Naive thymus-derived CD8-positive, alpha-beta T cell (primary cell): ENCODE data around the gene PREX1. TPM values are rescaled to one million over a fixed set of nuclear protein-coding genes. Genes with fewer than 3 reads are reported as not detected.
A peak's percentile ranks its signal among the peaks of the same experiment; 100 is the strongest.
"Not testable (repeated sequence)": the region's sequence is repeated elsewhere in the genome, so short reads cannot be mapped to it uniquely, and the experiment has no call there.

Experiments
- ATAC-seq, 2 donors: fragments of 150-1000 bp; cut with Tn5 transposase in 1 of 2; sonication (Bioruptor Pico), chemical (Tn5 transposase) in 1 of 2; 1 replicate in 1 of 2; 2 replicates in 1 of 2; pipeline ENCODE4 v1.10.0; 2021; ENCODE audit warnings: mild to moderate bottlenecking in 2 of 2, moderate library complexity in 2 of 2
- POLR2A ChIA-PET: fragments of 350-600 bp; sonication (Branson Sonifier 250); formaldehyde crosslinking; loops from one replicate; lab custom pipeline; 2021; ENCODE audit warnings: antibody characterized with exemption; lab: Charles Lee
- DNase-seq, 10 donors: peaks; one replicate each; pipeline versions ENCODE4 v3.0.0 to v3.0.0-alpha.2; 2020 to 2022
- H3K27ac Mint-ChIP-seq, 10 donors: one replicate each; pipeline ENCODE4 v1.8.0; 2020 to 2022; ENCODE audit warnings: mild to moderate bottlenecking in 10 of 10, mixed read lengths in 10 of 10, moderate library complexity in 4 of 10, inconsistent platforms in 1 of 10
- H3K27me3 Mint-ChIP-seq, 5 donors: one replicate each; pipeline ENCODE4 v1.8.0; 2021 to 2022; ENCODE audit warnings: mixed read lengths in 5 of 5
- H3K36me3 Mint-ChIP-seq, 3 donors: one replicate each; pipeline ENCODE4 v1.8.0; 2020 to 2022; ENCODE audit warnings: mixed read lengths in 3 of 3, mild to moderate bottlenecking in 2 of 3, inconsistent platforms in 1 of 3
- H3K4me1 Mint-ChIP-seq, 4 donors: one replicate each; pipeline ENCODE4 v1.8.0; 2021 to 2022; ENCODE audit warnings: mixed read lengths in 4 of 4
- H3K4me3 Mint-ChIP-seq, 10 donors: one replicate each; pipeline ENCODE4 v1.8.0; 2020 to 2022; ENCODE audit warnings: mild to moderate bottlenecking in 10 of 10, mixed read lengths in 10 of 10, moderate library complexity in 6 of 10, inconsistent platforms in 1 of 10
- H3K9me3 Mint-ChIP-seq, 9 donors: one replicate each; pipeline ENCODE4 v1.8.0; 2020 to 2022; ENCODE audit warnings: mixed read lengths in 9 of 9, mild to moderate bottlenecking in 3 of 9, inconsistent platforms in 1 of 9, moderate library complexity in 1 of 9
- polyA plus RNA-seq, 3 donors: library from polyadenylated mRNA; unstranded; fragments of 300-500 nt; fragmentation: Illumina TruSeq; gene quantifications; one replicate each; pipeline ENCODE4 v1.2.3, GENCODE V29; 2021
- total RNA-seq, 8 experiments: library from RNA in 2 of 8; stranded (reverse) in 2 of 8; gene quantifications; one replicate each; pipeline ENCODE4 v1.2.3 and lab custom pipeline; 2021 to 2026

PREX1 gene, protein sequence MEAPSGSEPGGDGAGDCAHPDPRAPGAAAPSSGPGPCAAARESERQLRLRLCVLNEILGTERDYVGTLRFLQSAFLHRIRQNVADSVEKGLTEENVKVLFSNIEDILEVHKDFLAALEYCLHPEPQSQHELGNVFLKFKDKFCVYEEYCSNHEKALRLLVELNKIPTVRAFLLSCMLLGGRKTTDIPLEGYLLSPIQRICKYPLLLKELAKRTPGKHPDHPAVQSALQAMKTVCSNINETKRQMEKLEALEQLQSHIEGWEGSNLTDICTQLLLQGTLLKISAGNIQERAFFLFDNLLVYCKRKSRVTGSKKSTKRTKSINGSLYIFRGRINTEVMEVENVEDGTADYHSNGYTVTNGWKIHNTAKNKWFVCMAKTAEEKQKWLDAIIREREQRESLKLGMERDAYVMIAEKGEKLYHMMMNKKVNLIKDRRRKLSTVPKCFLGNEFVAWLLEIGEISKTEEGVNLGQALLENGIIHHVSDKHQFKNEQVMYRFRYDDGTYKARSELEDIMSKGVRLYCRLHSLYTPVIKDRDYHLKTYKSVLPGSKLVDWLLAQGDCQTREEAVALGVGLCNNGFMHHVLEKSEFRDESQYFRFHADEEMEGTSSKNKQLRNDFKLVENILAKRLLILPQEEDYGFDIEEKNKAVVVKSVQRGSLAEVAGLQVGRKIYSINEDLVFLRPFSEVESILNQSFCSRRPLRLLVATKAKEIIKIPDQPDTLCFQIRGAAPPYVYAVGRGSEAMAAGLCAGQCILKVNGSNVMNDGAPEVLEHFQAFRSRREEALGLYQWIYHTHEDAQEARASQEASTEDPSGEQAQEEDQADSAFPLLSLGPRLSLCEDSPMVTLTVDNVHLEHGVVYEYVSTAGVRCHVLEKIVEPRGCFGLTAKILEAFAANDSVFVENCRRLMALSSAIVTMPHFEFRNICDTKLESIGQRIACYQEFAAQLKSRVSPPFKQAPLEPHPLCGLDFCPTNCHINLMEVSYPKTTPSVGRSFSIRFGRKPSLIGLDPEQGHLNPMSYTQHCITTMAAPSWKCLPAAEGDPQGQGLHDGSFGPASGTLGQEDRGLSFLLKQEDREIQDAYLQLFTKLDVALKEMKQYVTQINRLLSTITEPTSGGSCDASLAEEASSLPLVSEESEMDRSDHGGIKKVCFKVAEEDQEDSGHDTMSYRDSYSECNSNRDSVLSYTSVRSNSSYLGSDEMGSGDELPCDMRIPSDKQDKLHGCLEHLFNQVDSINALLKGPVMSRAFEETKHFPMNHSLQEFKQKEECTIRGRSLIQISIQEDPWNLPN (N-terminal part only)
- total RNA-seq (100 to 1,000 TPM; 140 to 141 TPM), polyA plus RNA-seq (10 to 100 TPM; 14.4 to 38.5 (median 20.9) TPM), total RNA-seq (lab: John Stamatoyannopoulos, UW) (65.2 to 319 (median 268) reads per million in 6 experiments)

GRCh38 chr20:48827855-48828733 is at the start of gene PREX1:
TSS of gene PREX1 (minus strand) at chr20:48827999. CDS start at chr20:48827860, 139 bp downstream.
- Mint-ChIP-seq H3K27ac (peak within 1 kb of the TSS; percentile 89 to 98 (median 95)), H3K9me3 (no peaks in the 10 kb centered on the region), H3K4me3 (peak within 1 kb of the TSS; percentile 94 to 99 (median 96)), H3K27me3 (no peaks in the 10 kb centered on the region), H3K36me3 (no peaks in the 10 kb centered on the region), H3K4me1 (peaks cover 26 to 48% (median 40%) of the 10 kb centered on the region in 4 donors)
- DNase-seq (peak; percentile 67 to 92 (median 86)), ATAC-seq (peak; percentile 72 to 74)
- POLR2A ChIA-PET: interaction anchor here (0.7 to 4.9 kb wide), 15 partner anchors 9 to 141 kb away, joined by 3 to 46 read pairs (median 4); no protein-coding TSS in a partner anchor

DNA sequence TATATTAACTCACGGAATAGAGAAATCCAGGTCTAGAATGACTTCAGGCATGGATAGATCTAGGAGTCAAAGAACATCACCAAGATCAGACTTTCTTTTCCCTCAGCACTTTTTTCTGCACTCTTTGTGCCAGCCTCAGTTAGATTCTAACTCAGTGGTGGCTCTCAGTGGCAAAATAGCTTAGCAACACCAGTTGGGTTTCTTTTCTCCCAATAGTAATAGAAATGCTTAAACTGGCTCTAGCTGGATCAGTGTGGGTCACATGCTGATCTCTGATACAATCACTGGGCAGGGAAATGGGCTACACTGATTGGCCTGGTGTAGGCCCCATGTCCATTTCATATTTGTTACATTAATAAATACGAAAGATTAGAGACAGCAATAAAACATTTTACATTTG is 49.5 kb upstream of the PREX1 start:
- ATAC-seq (no peak), DNase-seq (peak in 2 of 10 donors; percentile 44 to 48)
- Mint-ChIP-seq H3K27ac (peak overlapping the region in 1 of 10 donors; percentile 33), H3K4me3 (no peak overlapping the region), H3K4me1 (peaks cover 6 to 19% (median 13%) of the 10 kb centered on the region in 4 donors), H3K9me3 (no peaks in the 10 kb centered on the region), H3K27me3 (no peaks in the 10 kb centered on the region), H3K36me3 (no peaks in the 10 kb centered on the region)
- POLR2A ChIA-PET: interaction anchor here (0.6 kb wide), 1 partner anchor 18 kb away, joined by 8 read pairs; no protein-coding TSS in a partner anchor

DNA sequence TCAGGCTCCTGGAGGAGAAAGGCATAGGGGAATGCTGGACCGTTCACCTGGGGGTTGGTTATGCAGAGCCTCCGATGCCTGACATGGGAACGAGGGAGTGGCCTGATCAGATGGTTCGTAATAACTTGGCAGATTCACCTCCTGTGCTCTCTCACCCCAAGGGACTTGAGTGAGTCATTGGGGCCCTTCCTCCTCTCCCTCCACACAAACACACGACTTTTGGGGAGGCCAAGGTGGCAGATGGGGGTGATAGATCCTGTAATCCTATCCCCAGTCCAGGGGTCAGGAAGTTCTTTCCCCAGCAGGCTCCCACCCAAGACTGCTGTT is 48.1 kb upstream of the PREX1 start:
- peaks cover 6 to 22% (median 17%) of the 10 kb centered on the region in 4 donors for H3K4me1 Mint-ChIP-seq
- POLR2A ChIA-PET: no interaction called here
- no peaks in the 10 kb centered on the region for H3K9me3 Mint-ChIP-seq
- DNase-seq (no peak), ATAC-seq (no peak)
- H3K27me3 Mint-ChIP-seq: no peaks in the 10 kb centered on the region
- H3K4me3 Mint-ChIP-seq: no peak overlapping the region
- no peaks in the 10 kb centered on the region for H3K36me3 Mint-ChIP-seq
- H3K27ac Mint-ChIP-seq: peak overlapping the region in 2 of 10 donors; percentile 29 to 53

- Mint-ChIP-seq H3K4me1 (peaks cover 6 to 22% (median 17%) of the 10 kb centered on the region in 4 donors), H3K36me3 (no peaks in the 10 kb centered on the region), H3K27ac (peak overlapping the region in 5 of 10 donors; percentile 29 to 83 (median 73)), H3K4me3 (no peak overlapping the region), H3K27me3 (no peaks in the 10 kb centered on the region), H3K9me3 (no peaks in the 10 kb centered on the region)
- POLR2A ChIA-PET: interaction anchor here (0.6 kb wide), 1 partner anchor 1138 kb away, joined by 3 read pairs; no protein-coding TSS in a partner anchor
- DNase-seq (no peak), ATAC-seq (no peak)
These were observed 47.6 kb upstream of the PREX1 start for GRCh38 chr20:48875233-48875913.

GRCh38 chr20:48869442-48869841 is 41.6 kb upstream of the PREX1 start:
- H3K9me3 Mint-ChIP-seq, H3K4me3 Mint-ChIP-seq, DNase-seq, H3K27ac Mint-ChIP-seq, H3K36me3 Mint-ChIP-seq, POLR2A ChIA-PET, H3K27me3 Mint-ChIP-seq, ATAC-seq: not testable (repeated sequence)
- H3K4me1 Mint-ChIP-seq: peaks cover 4 to 33% (median 12%) of the 10 kb centered on the region in 4 donors

GRCh38 chr20:48866936-48867335 is 39.1 kb upstream of the PREX1 start:
- H3K9me3 Mint-ChIP-seq: no peaks in the 10 kb centered on the region
- peaks cover 2 to 31% (median 8%) of the 10 kb centered on the region in 4 donors for H3K4me1 Mint-ChIP-seq
- no peaks in the 10 kb centered on the region for H3K36me3 Mint-ChIP-seq
- no peak overlapping the region for H3K27ac Mint-ChIP-seq
- no peak for ATAC-seq
- POLR2A ChIA-PET: no interaction called here
- H3K4me3 Mint-ChIP-seq: no peak overlapping the region
- H3K27me3 Mint-ChIP-seq: no peaks in the 10 kb centered on the region
- no peak for DNase-seq

DNA sequence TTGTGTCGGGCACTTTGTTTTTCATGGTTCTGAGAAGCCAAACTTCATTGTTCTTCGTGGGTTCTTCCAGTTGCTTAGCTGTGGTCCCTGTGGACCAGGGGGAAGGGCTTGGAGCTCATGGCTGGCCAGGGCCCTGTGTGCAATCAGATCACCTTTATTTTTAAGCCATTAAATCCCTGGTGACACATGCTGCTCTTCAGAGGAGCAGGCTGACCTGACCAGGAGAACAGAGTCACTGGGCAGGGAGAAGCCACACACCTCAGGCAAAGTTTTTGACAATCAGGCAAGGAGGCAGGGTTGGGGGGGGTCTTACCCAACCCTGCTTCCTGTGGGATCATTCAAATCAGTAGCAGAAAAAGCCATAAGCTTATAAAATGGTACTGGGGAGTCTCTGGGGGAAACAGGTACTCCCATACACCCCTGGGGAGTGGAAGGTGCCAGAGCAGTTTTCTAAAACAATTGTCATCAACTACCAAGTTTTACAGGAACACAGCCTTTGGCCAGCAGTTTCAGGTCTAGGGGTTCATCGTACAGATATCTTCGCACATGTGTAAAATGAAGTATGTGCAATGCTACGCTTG is 37.0 kb upstream of the PREX1 start:
- DNase-seq: no peak
- H3K27me3 Mint-ChIP-seq: no peaks in the 10 kb centered on the region
- no peak overlapping the region for H3K4me3 Mint-ChIP-seq
- ATAC-seq: no peak
- no peaks in the 10 kb centered on the region for H3K9me3 Mint-ChIP-seq
- no peak overlapping the region for H3K27ac Mint-ChIP-seq
- no peaks in the 10 kb centered on the region for H3K36me3 Mint-ChIP-seq
- POLR2A ChIA-PET: no interaction called here
- peaks cover 4 to 51% (median 10%) of the 10 kb centered on the region in 4 donors for H3K4me1 Mint-ChIP-seq

- Mint-ChIP-seq H3K27me3 (no peaks in the 10 kb centered on the region), H3K4me1 (peaks cover 4 to 54% (median 10%) of the 10 kb centered on the region in 4 donors), H3K9me3 (no peaks in the 10 kb centered on the region), H3K4me3 (no peak overlapping the region), H3K36me3 (no peaks in the 10 kb centered on the region), H3K27ac (no peak overlapping the region)
- ATAC-seq: no peak
- POLR2A ChIA-PET: no interaction called here
- no peak for DNase-seq
These were observed 36.5 kb upstream of the PREX1 start for GRCh38 chr20:48864254-48864653.

- ATAC-seq (no peak), DNase-seq (no peak)
- POLR2A ChIA-PET: no interaction called here
- H3K27ac Mint-ChIP-seq: no peak overlapping the region
- no peaks in the 10 kb centered on the region for H3K27me3 Mint-ChIP-seq
- H3K4me3 Mint-ChIP-seq: no peak overlapping the region
- H3K36me3 Mint-ChIP-seq: no peaks in the 10 kb centered on the region
- H3K9me3 Mint-ChIP-seq: no peaks in the 10 kb centered on the region
- H3K4me1 Mint-ChIP-seq: peaks cover 4 to 57% (median 10%) of the 10 kb centered on the region in 4 donors
These were observed 34.5 kb upstream of the PREX1 start for GRCh38 chr20:48862279-48862678.

- Mint-ChIP-seq H3K9me3 (no peaks in the 10 kb centered on the region), H3K4me3 (no peak overlapping the region), H3K4me1 (peaks cover 4 to 51% (median 7%) of the 10 kb centered on the region in 4 donors), H3K27me3 (no peaks in the 10 kb centered on the region), H3K36me3 (no peaks in the 10 kb centered on the region), H3K27ac (no peak overlapping the region)
- POLR2A ChIA-PET: no interaction called here
- no peak for ATAC-seq
- no peak for DNase-seq
These were observed 33.6 kb upstream of the PREX1 start for GRCh38 chr20:48861444-48861843.
